GM21619 (cell line): ENCODE data around the gene PON1.

ENCODE experiments used
- ATAC-seq: cut with Tn5 transposase; IDR thresholded peaks from one replicate; pipeline ENCODE4 v1.9.1; 2021; ENCODE audit not compliant: unreplicated experiment

PON1 gene

DNA sequence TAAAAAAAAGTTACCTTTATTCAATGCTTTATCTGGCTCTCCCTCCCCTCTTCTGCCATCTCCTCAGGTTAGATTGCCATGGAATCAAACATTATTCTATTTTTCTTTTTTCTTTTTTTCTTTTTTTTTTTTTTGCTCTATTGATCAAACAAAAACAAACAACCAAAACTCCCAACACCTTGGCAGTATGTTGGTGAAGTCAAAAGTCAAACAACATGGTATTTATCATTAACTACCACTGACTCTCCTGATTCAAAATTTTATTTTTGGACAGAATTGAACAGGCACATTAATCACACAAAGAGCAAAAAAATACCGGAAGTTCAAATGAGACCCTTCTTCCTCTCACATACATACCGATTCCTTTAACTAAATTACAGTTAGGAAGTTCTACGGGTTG is 6.4 kb downstream of the PON1 start:
- no peak for ATAC-seq

DNA sequence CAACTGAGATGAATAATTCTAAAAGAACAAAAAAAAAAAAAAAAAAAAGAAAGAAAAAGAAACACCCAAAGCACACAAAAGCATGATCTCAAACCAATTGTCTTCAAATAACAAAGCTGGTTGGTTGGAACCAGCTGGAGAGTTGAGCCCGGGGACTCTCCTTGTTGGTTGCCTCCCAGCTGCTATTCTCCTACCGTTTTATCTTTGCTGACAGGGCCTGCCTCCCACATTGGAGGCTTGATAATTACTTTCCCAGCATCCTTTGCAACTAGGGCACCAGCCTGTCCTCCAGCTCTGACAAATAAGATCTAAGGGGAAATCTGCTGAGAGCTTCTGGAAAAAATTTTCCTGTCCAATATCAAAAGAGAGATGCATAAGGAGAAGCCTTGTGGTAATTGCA is 6.8 kb downstream of the PON1 start:
- ATAC-seq: no peak

DNA sequence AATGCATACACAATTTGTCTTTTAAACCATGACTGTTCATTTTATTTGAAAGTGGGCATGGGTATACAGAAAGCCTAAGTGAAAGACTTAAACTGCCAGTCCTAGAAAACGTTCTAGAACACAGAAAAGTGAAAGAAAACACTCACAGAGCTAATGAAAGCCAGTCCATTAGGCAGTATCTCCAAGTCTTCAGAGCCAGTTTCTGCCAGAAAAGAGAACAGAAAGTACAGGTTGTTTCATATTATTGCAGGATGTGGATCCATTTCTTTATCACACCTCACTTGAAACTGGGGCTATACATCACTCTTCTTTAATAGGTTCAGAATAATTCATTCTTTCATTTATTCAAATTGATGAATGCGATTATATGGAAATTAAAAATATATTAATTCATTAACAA is 7.7 kb downstream of the PON1 start:
- ATAC-seq: peak; percentile 61

DNA sequence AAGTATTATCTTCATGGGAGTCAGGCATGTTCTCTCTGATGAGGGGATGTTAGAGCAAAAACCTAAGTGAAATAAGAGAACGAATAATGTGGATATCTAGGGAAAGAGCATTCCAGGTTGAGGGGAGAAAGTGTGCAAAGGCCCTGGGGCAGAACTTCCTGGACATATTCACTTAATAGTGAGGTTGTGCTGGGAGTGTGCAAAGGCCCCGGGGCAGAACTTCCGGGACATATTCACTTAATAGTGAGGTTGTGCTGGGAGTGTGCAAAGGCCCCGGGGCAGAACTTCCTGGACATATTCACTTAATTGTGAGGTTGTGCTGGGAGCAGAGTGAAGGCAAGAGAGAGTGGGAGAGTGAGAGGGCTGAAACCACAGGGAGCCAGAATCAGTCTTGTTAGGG is 11.8 kb downstream of the PON1 start:
- ATAC-seq: no peak

DNA sequence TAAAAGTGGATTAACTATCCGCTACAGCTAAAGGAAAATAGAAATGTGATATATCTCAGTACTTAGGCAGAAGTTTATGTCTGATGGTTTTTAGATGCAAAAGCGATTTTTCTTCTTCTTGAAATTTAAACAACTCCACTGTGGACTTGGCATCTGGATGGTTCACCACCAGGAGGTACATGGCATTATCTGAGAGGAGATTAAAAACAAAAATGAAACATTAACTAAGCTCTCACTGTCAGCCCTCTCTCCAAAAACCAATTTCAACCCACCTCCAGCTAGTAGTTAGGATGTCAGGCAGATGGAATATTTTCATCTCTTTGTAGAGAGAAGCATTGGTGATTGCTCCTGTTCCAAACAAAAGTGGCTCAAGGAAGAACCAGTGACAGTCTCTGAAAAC is 12.9 kb downstream of the PON1 start:
- ATAC-seq: no peak

DNA sequence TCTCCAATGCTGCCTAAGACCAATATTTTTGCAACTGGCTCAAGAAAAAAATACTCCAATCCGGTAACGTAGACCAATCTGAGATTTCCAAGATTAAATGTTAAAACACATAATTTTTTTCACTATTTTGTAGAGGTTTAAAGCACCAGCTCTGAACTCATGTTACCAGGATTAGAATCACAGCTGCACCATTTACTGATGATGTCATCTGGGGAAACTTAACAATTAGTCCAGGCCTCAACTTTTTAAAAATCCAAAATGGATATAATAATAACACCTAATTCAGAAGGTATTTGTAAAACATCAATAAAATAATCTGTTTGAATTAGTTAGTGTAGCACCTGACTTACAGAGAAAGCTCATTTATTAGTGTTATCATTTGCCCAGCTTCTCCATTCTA is 14.4 kb downstream of the PON1 start:
- ATAC-seq: no peak

DNA sequence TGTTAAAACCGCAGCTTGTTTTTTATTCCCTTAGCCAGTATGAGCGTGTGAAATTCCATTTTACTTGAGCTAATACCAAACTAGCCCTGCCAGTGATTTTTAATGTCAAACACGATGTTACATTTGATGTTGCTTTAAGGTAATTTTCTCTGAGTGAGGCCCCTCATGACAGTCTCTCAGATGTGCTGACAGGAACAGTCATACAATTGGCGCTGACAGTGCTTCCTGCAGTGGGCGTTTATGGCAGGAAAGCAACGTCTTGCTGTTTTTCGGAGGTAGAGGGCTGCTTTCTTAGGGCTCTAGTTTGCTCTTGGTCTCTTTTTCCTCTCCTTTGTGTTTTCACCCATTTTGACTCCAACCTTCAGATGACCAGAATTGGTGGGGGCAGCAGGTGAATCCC is 19.3 kb downstream of the PON1 start:
- no peak for ATAC-seq

DNA sequence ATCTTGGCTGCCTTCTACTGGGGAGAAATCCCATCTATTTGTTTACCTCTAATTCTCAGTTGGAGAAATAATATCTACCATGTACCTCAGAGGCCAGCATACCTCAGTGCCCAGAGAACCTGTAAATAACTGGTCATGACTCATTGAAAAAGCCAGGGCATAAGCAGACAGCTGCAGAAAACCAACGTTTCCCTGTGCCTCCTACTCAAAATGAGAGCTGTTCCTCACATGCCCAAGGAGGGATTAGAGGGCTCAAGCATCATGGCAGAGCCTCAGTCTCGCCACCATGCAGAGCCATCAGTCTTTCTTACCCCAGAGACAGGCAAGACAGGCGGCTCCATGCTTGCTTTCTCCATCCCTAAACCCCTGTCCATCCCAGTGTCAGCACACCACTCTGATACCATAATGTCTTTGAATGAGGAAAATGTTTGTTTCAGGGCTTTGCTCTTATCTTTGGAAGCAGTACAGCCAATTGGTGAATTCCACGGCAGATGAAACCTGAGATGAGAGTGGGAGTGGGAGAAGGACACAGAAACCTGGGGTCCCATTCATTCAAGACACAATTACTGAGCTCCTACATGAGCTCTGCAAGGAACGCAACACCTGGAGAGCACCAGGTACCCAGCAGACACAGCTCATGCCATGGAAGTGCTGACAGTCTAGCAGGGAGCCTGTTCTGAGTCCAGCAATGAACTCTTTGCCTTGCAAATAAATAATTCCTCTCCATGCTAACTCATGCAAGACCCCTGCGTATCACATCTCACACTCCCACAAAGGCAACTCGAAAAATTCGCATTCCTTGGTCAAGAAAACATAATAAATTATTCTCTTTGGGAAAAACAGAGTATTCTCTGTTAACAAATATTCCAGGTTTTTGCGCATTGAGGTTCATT is 21.1 kb downstream of the PON1 start:
- ATAC-seq: no peak

DNA sequence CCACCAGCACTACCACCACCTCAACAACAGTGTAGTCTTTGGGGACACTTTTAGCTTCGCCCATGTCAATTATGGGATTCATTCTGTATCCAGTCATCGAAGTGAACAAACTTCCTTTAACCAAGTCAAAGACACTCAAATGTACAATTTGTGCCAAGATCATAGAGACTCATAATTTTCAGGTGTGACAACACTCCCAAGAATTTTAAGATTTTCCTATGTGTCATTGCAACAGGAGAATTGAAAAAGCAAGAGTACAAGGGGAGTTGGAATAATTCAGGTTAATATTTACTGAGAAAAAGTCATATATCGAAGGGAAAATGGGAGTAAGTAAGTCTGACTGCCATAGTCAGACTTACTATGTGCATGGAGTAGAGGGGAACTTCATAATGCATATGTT is 26.2 kb downstream of the PON1 start:
- no peak for ATAC-seq

DNA sequence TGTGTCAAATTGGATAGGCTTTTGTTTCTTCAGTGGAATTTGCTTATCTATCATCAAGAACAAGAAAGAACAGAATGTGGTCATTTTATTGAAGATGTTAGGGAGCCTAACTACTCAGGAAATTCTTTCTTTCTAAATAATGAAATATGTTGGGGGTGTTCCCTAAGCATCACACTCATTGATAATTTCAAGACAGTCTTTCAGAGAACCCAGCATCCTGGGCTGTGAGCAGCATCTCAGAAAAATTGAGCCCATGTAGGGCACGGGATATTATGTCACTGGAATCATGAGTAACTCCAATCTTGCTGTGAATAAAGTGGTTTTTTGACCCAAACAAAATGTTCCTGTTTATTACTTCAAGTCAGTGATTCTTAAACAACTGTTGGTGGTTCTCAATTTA is 27.3 kb downstream of the PON1 start:
- ATAC-seq: no peak

DNA sequence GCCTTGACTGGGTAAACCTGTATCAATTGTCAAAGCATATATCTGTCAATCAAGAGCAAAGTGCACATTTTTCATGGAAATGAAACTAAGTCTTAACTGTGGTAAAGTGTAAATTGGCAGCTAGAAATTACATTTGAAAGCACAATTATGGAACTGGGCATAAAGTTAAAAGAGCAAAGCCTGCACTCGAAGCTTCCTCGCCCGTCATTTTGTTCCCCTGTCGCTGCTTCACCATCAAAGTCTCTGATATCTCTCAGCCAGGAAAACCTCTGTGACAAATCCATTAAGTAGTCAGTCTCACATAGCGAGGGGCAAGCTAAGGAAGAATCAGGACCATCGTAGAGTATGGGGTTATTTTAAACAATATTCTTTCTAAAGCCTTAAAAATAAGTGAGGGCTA is 27.9 kb downstream of the PON1 start:
- ATAC-seq: no peak

DNA sequence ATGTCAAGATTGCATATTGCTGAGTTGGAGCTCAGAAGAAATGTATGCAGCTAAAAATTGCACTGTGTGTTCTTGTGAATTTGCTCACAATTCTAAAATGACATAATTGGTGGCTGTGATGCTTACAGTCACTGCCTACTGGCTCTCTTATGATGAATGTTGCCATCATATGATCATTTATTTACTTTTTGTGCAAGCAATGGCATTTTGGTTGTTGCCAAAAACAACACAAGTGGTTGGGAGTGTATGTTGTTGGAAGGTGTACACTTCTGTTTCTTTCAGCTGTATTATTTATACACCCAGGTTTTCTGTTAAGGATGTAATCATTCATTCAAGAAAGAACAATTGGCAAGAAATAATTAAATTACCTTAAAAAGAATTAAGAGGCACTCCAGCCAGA is 28.9 kb downstream of the PON1 start:
- no peak for ATAC-seq

DNA sequence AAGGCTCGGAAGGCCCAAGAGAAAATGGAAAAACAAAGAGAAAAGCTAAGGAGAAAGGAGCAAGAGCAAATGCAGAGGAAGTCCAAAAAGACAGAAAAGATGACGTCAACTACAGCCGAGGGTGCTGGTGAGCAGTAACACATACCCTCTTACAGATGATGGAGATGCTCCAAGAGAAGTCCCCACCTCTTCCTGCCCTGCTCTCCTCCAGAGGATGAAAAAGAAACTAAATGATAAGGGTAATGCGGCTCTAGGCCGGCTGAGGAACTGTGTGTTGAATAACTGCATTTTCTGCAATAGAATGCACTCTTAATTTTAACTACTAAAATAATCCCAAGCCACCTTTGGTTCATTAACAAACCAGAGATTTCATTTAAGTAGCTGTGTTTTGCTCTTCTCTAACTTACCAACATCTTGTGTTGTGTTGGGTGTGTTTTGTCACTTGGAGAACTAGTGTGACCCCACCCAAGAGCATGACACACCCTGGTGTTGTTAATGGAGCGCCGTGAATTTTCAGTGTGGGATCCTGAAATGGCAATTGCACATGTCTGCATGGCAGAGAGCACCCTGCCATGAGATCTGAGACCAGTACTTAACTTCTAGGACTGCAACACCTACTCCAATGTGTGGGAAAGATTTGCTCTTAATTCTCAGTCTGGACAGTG is 34.0 kb downstream of the PON1 start:
- ATAC-seq: no peak

DNA sequence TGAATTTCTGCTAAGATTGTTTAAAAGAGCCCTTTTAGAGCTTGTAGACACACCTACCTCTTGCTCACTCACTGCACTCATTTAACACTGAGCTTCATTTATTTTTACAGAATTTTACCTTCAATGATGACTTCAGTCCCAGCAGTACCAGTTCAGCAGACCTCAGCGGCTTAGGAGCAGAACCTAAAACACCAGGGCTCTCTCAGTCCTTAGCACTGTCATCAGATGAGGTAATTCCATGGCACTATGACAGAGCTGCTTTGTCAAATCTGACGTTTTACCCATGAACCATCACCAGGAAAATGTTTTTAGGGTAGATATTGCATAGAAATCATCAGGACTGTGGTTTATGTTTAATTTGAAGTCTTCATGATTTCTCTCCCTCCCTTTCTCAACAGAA is 38.2 kb downstream of the PON1 start:
- ATAC-seq: no peak

DNA sequence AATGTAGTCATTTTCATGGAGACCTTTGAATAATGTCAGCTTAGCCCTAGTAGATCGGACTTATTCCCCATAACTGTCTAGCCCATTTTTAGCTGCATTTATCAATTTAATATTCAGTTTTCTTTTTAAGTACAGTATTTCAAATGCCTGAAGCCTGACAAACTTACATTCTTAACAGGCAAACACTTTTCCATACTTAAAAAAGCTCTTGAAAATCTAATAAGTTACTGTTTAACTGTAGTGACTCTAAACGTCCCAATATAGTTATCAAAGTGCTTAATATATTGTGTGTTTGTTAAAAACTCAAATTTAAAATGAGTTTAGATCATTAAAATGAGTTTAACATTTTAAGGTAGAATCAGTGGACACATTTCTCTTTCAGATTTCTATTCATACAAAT is 44.9 kb downstream of the PON1 start:
- ATAC-seq: no peak

DNA sequence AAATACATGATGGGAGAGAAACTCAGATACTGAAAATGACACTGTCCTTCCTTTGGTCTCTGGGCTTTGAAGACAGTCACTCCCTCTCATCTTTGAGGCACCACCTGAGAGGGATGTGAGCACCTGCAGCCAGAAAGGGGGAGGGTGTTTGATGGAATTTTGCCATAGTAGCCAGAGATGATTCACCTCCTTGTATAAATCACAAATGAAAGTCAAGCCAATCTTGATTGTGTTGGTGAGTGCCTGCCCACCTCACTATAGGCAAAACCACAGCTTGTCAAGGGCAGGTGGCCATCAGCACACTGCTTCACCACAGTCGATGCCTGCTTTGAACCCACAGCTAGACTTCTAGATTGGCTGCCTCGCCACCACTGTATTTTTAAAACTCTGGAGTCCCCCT is 48.2 kb downstream of the PON1 start:
- no peak for ATAC-seq

DNA sequence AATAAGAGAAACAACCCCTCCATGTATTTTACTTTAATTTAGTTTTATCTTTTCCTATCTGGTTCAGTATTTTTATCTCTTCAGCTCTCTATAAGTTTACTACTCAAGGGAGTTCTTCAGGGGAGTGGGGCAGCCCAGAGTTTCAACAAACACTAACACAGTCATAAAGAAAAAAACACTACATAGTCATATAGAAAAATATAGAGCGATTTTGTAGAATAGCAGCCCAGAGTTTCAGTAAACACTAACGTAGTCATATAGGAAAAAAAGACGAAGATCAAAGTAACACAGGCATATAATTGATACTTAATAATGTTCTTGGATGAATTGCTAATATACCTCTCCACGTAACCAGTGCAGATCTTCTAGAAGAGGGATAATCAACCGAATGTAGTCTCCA is 54.7 kb downstream of the PON1 start:
- ATAC-seq: no peak

DNA sequence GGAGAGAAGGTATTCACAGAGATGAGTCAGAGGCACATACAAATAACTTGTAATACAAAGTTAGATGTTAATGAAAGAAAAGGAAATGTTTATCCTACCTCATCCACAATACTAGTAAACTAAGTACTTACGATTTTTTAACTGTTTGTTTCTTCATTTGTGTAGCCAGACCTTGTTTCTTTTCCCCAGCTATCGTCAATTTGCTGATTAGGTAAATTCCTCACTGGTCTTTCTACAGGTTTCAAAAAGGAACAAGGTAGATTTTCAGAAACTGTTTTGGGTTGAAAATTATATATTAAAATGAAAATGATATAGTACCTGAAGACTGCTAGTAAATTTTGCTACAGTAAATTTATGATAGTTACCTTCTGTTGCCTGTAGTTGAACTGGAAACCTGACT is 56.6 kb downstream of the PON1 start:
- no peak for ATAC-seq

DNA sequence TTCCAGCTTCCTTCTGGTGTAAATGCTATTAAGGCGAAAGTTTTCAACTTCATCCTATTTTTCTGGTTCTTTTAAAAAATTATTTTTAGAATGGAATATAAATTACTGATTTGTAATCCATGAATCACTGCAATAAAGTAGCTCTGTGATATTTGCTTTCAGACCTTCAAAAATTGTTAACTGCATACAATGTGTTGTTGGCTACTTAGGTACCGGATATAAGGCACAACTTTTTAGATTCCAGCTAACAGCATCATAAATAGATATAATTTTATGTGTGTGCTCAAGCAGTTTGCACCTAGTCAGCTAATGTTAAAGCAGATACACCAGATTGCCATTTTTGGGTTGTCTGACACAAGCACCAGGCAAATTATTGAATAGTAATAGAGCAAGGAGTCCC is 58.7 kb downstream of the PON1 start:
- no peak for ATAC-seq

DNA sequence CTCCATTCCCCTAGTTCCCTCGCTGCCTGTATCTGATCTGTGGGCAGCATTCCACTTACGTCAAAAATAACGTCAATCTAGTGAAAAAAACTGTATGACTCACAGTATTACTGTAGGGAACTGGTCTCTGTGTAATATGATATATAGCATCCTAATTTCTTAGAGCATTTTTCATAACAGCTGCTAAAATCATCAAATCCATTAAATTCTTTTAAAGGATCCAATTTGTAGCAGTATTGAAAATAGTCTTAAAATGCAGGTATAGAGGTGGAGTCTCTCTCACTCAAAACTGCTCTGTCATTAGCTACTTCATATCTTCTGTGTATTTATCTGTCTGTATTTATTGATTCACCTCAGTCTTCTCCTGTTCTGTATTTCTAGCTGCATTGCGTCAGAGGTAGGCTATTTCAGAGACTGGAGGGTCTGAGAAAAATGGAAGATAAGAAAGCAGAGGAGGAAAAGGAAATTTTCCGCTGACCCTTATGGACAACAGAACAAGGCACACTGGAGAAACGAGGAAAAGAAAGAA is 59.9 kb downstream of the PON1 start:
- ATAC-seq: no peak

DNA sequence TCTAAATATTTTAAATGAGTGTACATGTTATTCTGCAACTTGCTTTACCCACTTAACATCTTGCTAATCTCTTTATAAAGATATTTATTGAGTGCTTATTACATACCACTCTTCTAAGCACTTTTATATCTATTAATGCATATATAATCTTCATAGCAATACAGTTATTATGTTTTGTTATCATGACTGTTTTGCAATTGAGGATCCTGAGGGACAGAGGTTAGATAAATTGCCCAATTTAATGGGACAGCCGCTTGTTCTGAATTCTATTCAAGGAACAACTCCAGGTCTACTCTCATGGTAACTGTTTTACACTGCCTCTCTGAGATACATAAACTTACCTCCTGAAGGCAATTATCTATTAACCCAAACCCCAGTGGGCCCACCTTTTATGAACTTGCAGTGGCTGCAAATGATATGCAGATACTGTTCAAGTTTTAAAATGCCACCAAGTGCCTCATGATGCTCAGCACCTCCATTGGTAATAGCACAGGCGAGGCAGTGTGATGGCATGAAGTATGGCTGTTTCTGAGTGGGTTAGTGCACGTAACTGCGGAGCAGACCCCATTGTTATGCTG is 60.5 kb downstream of the PON1 start:
- ATAC-seq: no peak

DNA sequence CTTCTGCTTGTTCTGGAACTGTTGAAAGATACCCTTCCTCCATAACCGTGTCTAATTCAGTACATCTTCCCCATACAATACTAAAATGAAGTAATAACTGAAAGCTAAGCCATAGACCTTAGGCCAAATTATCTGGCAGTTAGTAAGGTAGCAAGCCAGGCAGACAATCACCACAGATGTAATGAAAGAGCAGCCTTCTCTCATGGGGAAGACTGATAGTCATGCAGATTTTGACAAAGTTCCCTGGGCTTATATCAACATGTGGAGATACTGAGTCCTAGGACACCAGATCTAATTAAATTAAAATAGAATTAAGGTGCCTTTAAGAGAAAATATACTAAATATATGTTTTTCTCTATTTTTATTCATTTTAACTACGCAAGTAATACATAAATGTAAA is 61.5 kb downstream of the PON1 start:
- ATAC-seq: no peak
